Endothelial cell of umbilical vein (primary cell): ENCODE measurements around the gene ARHGEF10L. TPM values are rescaled to one million over a fixed set of nuclear protein-coding genes. Genes with fewer than 3 reads are reported as not detected.

Experiments used
- BruUV-seq: library from RNA; stranded (reverse); fragments of 400-500 nt; replicated peaks from 2 replicates; lab custom pipeline; 2021; lab: Mats Ljungman, UMichigan
- CTCF ChIA-PET: fragments of 300-600, 350-600 bp; sonication (Branson Sonifier 250); formaldehyde crosslinking; loops from one replicate; lab custom pipeline; 2021; ENCODE audit warnings: antibody characterized with exemption, inconsistent platforms; lab: Charles Lee
- POLR2A ChIA-PET: fragments of 300-600, 350-600 bp; sonication (Branson Sonifier 250); formaldehyde crosslinking; loops from one replicate; lab custom pipeline; 2021; ENCODE audit warnings: antibody characterized with exemption, inconsistent platforms; lab: Charles Lee
- DNase-seq: peaks from one replicate; pipeline ENCODE4 v3.0.0-alpha.2; 2011; ENCODE audit warnings: low read depth, low spot score
- FAIRE-seq: peaks from 2 replicates; lab custom pipeline; 2011; peaks lifted over from hg19 to GRCh38; lab: Jason Lieb, UNC
- H2AFZ ChIP-seq: 2 replicates; pipeline ENCODE4 v1.6.0; 2012; ENCODE audit warnings: low read depth, low read length, control low read depth, inconsistent platforms
- H3K27ac ChIP-seq: 2 replicates; pipeline ENCODE4 v1.5.1; 2011; ENCODE audit warnings: low read depth, mild to moderate bottlenecking, control low read depth, low read length, moderate library complexity; ENCODE audit not compliant: insufficient read depth
- H3K27me3 ChIP-seq, 2 experiments: 2 replicates each; pipeline versions ENCODE4 v1.6.0 to v1.6.1; 2011; ENCODE audit warnings: low read length in 2 of 2, mixed read lengths in 1 of 2; ENCODE audit not compliant: control insufficient read depth in 2 of 2, insufficient read depth in 2 of 2
- H3K36me3 ChIP-seq, 2 experiments: 2 replicates in 1 of 2; 3 replicates in 1 of 2; pipeline ENCODE4 v1.5.1; 2011; ENCODE audit warnings: low read length in 2 of 2, mild to moderate bottlenecking in 1 of 2, moderate library complexity in 1 of 2; ENCODE audit not compliant: control insufficient read depth in 2 of 2, insufficient read depth in 2 of 2; ENCODE audit errors: extremely low read depth in 1 of 2
- H3K4me1 ChIP-seq: 3 replicates; pipeline ENCODE4 v1.5.1; 2011; ENCODE audit warnings: mild to moderate bottlenecking, low read length; ENCODE audit not compliant: control insufficient read depth, insufficient read depth; ENCODE audit errors: extremely low read depth
- H3K4me2 ChIP-seq: 2 replicates; pipeline ENCODE4 v1.6.1; 2011; ENCODE audit warnings: low read length, control low read depth, mixed read lengths; ENCODE audit not compliant: insufficient read depth
- H3K4me3 ChIP-seq, 3 experiments: fragments of 200-600 bp in 1 of 3; sonication (generic), shearing (Covaris generic) in 1 of 3; replicated peaks in 1 of 3; 2 replicates each; pipeline ENCODE4 v1.5.1; 2011 to 2016; ENCODE audit warnings: control low read depth in 3 of 3, low read length in 3 of 3, mild to moderate bottlenecking in 2 of 3, inconsistent platforms in 1 of 3, low read depth in 1 of 3, moderate library complexity in 1 of 3; ENCODE audit not compliant: insufficient read depth in 1 of 3
- H3K79me2 ChIP-seq: 2 replicates; pipeline ENCODE4 v1.6.0; 2012; ENCODE audit warnings: low read length, inconsistent platforms; ENCODE audit not compliant: control insufficient read depth, insufficient read depth
- H3K9ac ChIP-seq: replicated peaks from 2 replicates; pipeline ENCODE3; 2011; ENCODE audit warnings: low read length, control low read depth; ENCODE audit not compliant: insufficient read depth; ENCODE audit errors: extremely low read depth
- H3K9me1 ChIP-seq: replicated peaks from 3 replicates; pipeline ENCODE4 v1.6.0; 2011; ENCODE audit warnings: mild to moderate bottlenecking, low read length; ENCODE audit not compliant: control insufficient read depth, insufficient read depth; ENCODE audit errors: extremely low read depth
- H3K9me3 ChIP-seq: replicated peaks from 2 replicates; pipeline ENCODE4 v1.5.1; 2012; ENCODE audit warnings: low read length, inconsistent platforms; ENCODE audit not compliant: control insufficient read depth, insufficient read depth
- H4K20me1 ChIP-seq: replicated peaks from 2 replicates; pipeline ENCODE3; 2011; ENCODE audit warnings: mild to moderate bottlenecking, low read length; ENCODE audit not compliant: control insufficient read depth, insufficient read depth; ENCODE audit errors: extremely low read depth
- CTCF ChIP-seq, 2 donors: IDR thresholded peaks; 1 replicate in 1 of 2; 2 replicates in 1 of 2; pipeline ENCODE4 v1.5.1; 2011; ENCODE audit warnings: low read length in 2 of 2, mild to moderate bottlenecking in 2 of 2, moderate library complexity in 2 of 2, control low read depth in 1 of 2, inconsistent platforms in 1 of 2, low read depth in 1 of 2; ENCODE audit not compliant: insufficient read depth in 1 of 2; ENCODE audit errors: extremely low read depth in 1 of 2
- EZH2 ChIP-seq: IDR thresholded peaks from 2 replicates; pipeline ENCODE4 v1.6.1; 2012; ENCODE audit warnings: borderline replicate concordance, low read depth, mild to moderate bottlenecking, moderate library complexity, low read length, inconsistent platforms; ENCODE audit not compliant: severe bottlenecking
- FOS ChIP-seq: IDR thresholded peaks from 2 replicates; pipeline ENCODE4 v1.6.1; 2011; ENCODE audit warnings: mild to moderate bottlenecking, low read length, moderate library complexity, borderline replicate concordance; ENCODE audit not compliant: insufficient read depth
- GATA2 ChIP-seq: IDR thresholded peaks from 2 replicates; pipeline ENCODE4 v1.7.0; 2011; ENCODE audit warnings: low read depth, mild to moderate bottlenecking, moderate library complexity, mixed read lengths, low read length; ENCODE audit not compliant: insufficient read length, insufficient read depth
- JUN ChIP-seq: IDR thresholded peaks from 2 replicates; pipeline ENCODE4 v1.6.1; 2011; ENCODE audit warnings: borderline replicate concordance, low read depth; ENCODE audit not compliant: insufficient read length, insufficient read depth
- MAX ChIP-seq: IDR thresholded peaks from 2 replicates; pipeline ENCODE4 v1.6.1; 2011; ENCODE audit not compliant: insufficient read depth, insufficient read length
- MYC ChIP-seq: IDR thresholded peaks from one replicate; pipeline ENCODE4 v1.6.1; 2011; ENCODE audit warnings: mild to moderate bottlenecking, low read depth, low read length
- POLR2A ChIP-seq: IDR thresholded peaks from 2 replicates; pipeline ENCODE4 v1.6.1; 2012; ENCODE audit warnings: low read depth, mild to moderate bottlenecking, control low read depth, low read length
- POLR2AphosphoS5 ChIP-seq: IDR thresholded peaks from 2 replicates; pipeline ENCODE4 v1.6.1; 2012; ENCODE audit warnings: low read depth, mild to moderate bottlenecking, control low read depth, low read length, moderate library complexity; ENCODE audit not compliant: insufficient read depth
- dilution Hi-C: fragments of 300-500 bp; cut with MboI; formaldehyde crosslinking; loops from one replicate; pipeline ENCODE4 v1.15.0; 2019; ENCODE audit warnings: low sequenced_read_pairs; ENCODE audit not compliant: extremely low pct_ligation_motif_present
- intact Hi-C: fragments of 100-400 bp; cut with micrococcal nuclease; formaldehyde crosslinking; loops from one replicate; pipeline ENCODE4 v1.10.0; 2022
- polyA plus RNA-seq, 4 experiments: library from polyadenylated mRNA; depleted of rRNA in 3 of 4; stranded (reverse) in 3 of 4; unstranded in 1 of 4; fragments of >200 nt; gene quantifications; 2 replicates each; pipeline versions ENCODE4 v1.2.1 to v1.2.3, GENCODE V29; 2011 to 2012; ENCODE audit warnings: missing spikeins in 1 of 4
- total RNA-seq: library from RNA; stranded (reverse); gene quantifications from 2 replicates; pipeline ENCODE4 v1.2.3, GENCODE V29; 2021

The ARHGEF10L gene
- total and polyA plus RNA-seq, 2 donors (not counting 3 experiments of a cell fraction or from before 2014, with no cell fraction given), result 1.9 to 5.2 TPM

GRCh38 chr1:17635811-17636210, 96.3 kb downstream of the ARHGEF10L start:
- ChIA-PET CTCF (no interaction called here), POLR2A (no interaction called here)
- TF ChIP-seq EZH2, result no peak
- no peak for TF ChIP-seq FOS
- no peak for TF ChIP-seq POLR2A
- no peak for TF ChIP-seq POLR2AphosphoS5
- TF ChIP-seq MYC, result no peak
- no peak for TF ChIP-seq JUN
- TF ChIP-seq MAX, result no peak
- TF ChIP-seq CTCF (IDR thresholded peaks at IDR 0.05; ENCODE audit: extremely low read depth in 1 of 2, insufficient read depth in 1 of 2, low read depth in 1 of 2, low read length in 2 of 2), result no peak
- TF ChIP-seq GATA2, result no peak
- no peak for FAIRE-seq
- Histone ChIP-seq H2AFZ (no peak overlapping the region), H3K79me2 (no peaks in the 10 kb centered on the region), H3K9me1 (no peaks in the 10 kb centered on the region), H3K4me2 (no peak overlapping the region), H4K20me1 (no peaks in the 10 kb centered on the region), H3K4me1 (no peaks in the 10 kb centered on the region), H3K27me3 (no peaks in the 10 kb centered on the region), H3K9ac (no peak overlapping the region), H3K4me3 (no peak overlapping the region), H3K27ac (no peak overlapping the region), H3K36me3 (no peaks in the 10 kb centered on the region), H3K9me3 (no peaks in the 10 kb centered on the region)
- no peak for DNase-seq
- BruUV-seq, result no TSS peak
- dilution Hi-C loops (no loop called here), intact Hi-C loops (no loop called here)
